Measurements from ENCODE around the gene TBC1D8. TPM values are rescaled to one million over a fixed set of nuclear protein-coding genes. Genes with fewer than 3 reads are reported as not detected.

TBC1D8 gene
- total and polyA plus RNA-seq, 2 of the 13 experiments (the other 11 are each of a cell fraction or from before 2014, with no cell fraction given), result 45.1 to 95.4 TPM

DNA sequence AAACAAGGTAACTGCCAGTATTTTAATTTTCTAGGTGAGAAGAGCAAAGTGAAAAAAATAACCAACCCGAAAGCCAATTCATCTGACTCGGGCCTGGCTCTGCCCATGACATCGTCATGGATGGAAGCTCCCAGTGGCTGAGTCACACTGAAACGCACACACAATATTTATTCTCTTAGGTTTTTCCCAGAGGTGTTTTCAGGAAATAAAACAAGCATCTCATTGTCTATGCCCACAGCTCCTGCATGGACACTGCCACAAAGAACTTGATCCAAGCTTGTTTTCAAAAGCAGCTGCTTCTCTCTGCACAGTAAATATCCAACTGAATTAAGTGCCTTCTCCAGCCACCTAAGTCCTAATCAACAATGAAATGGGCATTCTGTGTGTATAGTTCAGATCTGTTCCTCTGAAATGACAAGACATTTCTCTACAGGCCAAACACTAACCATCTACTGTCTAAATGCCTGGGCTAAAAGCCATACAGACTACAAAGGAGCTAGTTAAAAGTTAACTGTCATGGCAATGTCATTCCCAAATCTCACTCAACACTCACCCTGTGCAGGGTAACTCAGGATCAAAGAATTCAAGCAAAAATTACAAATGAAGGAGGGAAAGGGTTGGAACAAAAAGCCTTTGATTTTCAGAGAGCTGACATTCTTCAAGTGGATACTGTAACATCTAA is 86.2 kb downstream of the TBC1D8 start (continued):
- TF ChIP-seq ZBTB7B (CRISPR knock-in tag; IDR thresholded peaks at IDR 0.05), result no peak
- peak; percentile 49 for TF ChIP-seq ZNF781 (CRISPR knock-in tag; IDR thresholded peaks at IDR 0.05; ENCODE audit: borderline replicate concordance, not compliant biosample characterization)
- peak; percentile 89; the same call in 1 of the 2 replicates for TF ChIP-seq RCOR2 (CRISPR knock-in tag; IDR thresholded peaks at IDR 0.05)
- TF ChIP-seq ZNF205 (CRISPR knock-in tag; IDR thresholded peaks at IDR 0.05), result 0 out of 2 replicates have a peak, but pooled peaks have one; percentile 50
- peak; percentile 93 for TF ChIP-seq FOSL2 (CRISPR knock-in tag; IDR thresholded peaks at IDR 0.05)
- 0 out of 2 replicates have a peak, but pooled peaks have one; percentile 24 for TF ChIP-seq ZNF414 (CRISPR knock-in tag; IDR thresholded peaks at IDR 0.05)
- TF ChIP-seq ZFAT (CRISPR knock-in tag; conservative IDR thresholded peaks at IDR 0.05), result no peak
- TF ChIP-seq, protein P1, sequence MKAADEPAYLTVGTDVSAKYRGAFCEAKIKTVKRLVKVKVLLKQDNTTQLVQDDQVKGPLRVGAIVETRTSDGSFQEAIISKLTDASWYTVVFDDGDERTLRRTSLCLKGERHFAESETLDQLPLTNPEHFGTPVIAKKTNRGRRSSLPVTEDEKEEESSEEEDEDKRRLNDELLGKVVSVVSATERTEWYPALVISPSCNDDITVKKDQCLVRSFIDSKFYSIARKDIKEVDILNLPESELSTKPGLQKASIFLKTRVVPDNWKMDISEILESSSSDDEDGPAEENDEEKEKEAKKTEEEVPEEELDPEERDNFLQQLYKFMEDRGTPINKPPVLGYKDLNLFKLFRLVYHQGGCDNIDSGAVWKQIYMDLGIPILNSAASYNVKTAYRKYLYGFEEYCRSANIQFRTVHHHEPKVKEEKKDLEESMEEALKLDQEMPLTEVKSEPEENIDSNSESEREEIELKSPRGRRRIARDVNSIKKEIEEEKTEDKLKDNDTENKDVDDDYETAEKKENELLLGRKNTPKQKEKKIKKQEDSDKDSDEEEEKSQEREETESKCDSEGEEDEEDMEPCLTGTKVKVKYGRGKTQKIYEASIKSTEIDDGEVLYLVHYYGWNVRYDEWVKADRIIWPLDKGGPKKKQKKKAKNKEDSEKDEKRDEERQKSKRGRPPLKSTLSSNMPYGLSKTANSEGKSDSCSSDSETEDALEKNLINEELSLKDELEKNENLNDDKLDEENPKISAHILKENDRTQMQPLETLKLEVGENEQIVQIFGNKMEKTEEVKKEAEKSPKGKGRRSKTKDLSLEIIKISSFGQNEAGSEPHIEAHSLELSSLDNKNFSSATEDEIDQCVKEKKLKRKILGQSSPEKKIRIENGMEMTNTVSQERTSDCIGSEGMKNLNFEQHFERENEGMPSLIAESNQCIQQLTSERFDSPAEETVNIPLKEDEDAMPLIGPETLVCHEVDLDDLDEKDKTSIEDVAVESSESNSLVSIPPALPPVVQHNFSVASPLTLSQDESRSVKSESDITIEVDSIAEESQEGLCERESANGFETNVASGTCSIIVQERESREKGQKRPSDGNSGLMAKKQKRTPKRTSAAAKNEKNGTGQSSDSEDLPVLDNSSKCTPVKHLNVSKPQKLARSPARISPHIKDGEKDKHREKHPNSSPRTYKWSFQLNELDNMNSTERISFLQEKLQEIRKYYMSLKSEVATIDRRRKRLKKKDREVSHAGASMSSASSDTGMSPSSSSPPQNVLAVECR (CRISPR knock-in tag; IDR thresholded peaks at IDR 0.05; ENCODE audit: borderline replicate concordance), result peak; percentile 45; the same call in 1 of the 2 replicates
- TF ChIP-seq MTF1 (CRISPR knock-in tag; IDR thresholded peaks at IDR 0.05), result no peak
- TF ChIP-seq PHF8 (CRISPR knock-in tag; IDR thresholded peaks at IDR 0.05), result no peak
- peak; percentile 92 for TF ChIP-seq TBX2 (CRISPR knock-in tag; IDR thresholded peaks at IDR 0.05; ENCODE audit: borderline replicate concordance)
- TF ChIP-seq SCMH1 (CRISPR knock-in tag; IDR thresholded peaks at IDR 0.05; ENCODE audit: borderline replicate concordance), result no peak
- no peak for TF ChIP-seq RFXANK (CRISPR knock-in tag; IDR thresholded peaks at IDR 0.05)
- 0 out of 2 replicates have a peak, but pooled peaks have one; percentile 29 for TF ChIP-seq RBFOX2 (IDR thresholded peaks at IDR 0.05; ENCODE audit: low read depth, low read length)
- TF ChIP-seq LCORL (IDR thresholded peaks at IDR 0.05), result peak; percentile 80
- TF ChIP-seq LCORL (CRISPR knock-in tag; IDR thresholded peaks at IDR 0.05), result peak; percentile 78
- TF ChIP-seq TBX3 (IDR thresholded peaks at IDR 0.05; ENCODE audit: borderline replicate concordance), result peak; percentile 69
- peak; percentile 94 for TF ChIP-seq PAXIP1 (CRISPR knock-in tag; conservative IDR thresholded peaks at IDR 0.05)
- TF ChIP-seq ZNF749 (CRISPR knock-in tag; IDR thresholded peaks at IDR 0.05; ENCODE audit: borderline replicate concordance), result no peak
- TF ChIP-seq ZNF33B (CRISPR knock-in tag; IDR thresholded peaks at IDR 0.05), result no peak
- TF ChIP-seq ZNF639 (CRISPR knock-in tag; conservative IDR thresholded peaks at IDR 0.05), result no peak; the same call in 1 of the 2 replicates

Measured in HepG2 (cell line).